Ishikawa (cell line): Measurements from ENCODE around the gene RNF214.

Experiments
- CEBPB ChIP-seq: IDR thresholded peaks from 2 replicates; pipeline ENCODE4 v1.6.1; 2012
- CREB1 ChIP-seq: IDR thresholded peaks from 2 replicates; pipeline ENCODE4 v1.6.1; 2012; ENCODE audit warnings: low read depth
- EGR1 ChIP-seq: IDR thresholded peaks from 2 replicates; pipeline ENCODE4 v1.6.1; 2012
- EP300 ChIP-seq: IDR thresholded peaks from 2 replicates; pipeline ENCODE4 v1.6.1; 2012; ENCODE audit warnings: borderline replicate concordance
- FOXM1 ChIP-seq: IDR thresholded peaks from 2 replicates; pipeline ENCODE4 v1.6.1; 2012; ENCODE audit warnings: low read depth, borderline replicate concordance
- NFIC ChIP-seq: IDR thresholded peaks from 2 replicates; pipeline ENCODE4 v1.6.1; 2012
- RAD21 ChIP-seq: IDR thresholded peaks from 2 replicates; pipeline ENCODE4 v1.6.1; 2012; ENCODE audit warnings: low read depth
- TAF1 ChIP-seq: IDR thresholded peaks from 2 replicates; pipeline ENCODE4 v1.6.1; 2012; ENCODE audit warnings: low read depth, mild to moderate bottlenecking
- TCF12 ChIP-seq: IDR thresholded peaks from 2 replicates; pipeline ENCODE4 v1.6.1; 2012; ENCODE audit warnings: low read depth
- TEAD4 ChIP-seq: IDR thresholded peaks from 2 replicates; pipeline ENCODE4 v1.6.1; 2012
- YY1 ChIP-seq: IDR thresholded peaks from 2 replicates; pipeline ENCODE4 v1.6.1; 2012; ENCODE audit warnings: low read depth
- ZBTB7A ChIP-seq: IDR thresholded peaks from 2 replicates; pipeline ENCODE4 v1.6.1; 2012; ENCODE audit warnings: low read depth
- TF ChIP-seq, protein P1 (sequence below): IDR thresholded peaks from 2 replicates; pipeline ENCODE4 v1.6.1; 2012
- TF ChIP-seq, protein P2 (sequence below): IDR thresholded peaks from 2 replicates; pipeline ENCODE4 v1.6.1; 2012
- TF ChIP-seq, protein P3 (sequence below): IDR thresholded peaks from 2 replicates; pipeline ENCODE4 v1.6.1; 2012; ENCODE audit warnings: low read depth, mild to moderate bottlenecking

The RNF214 gene

DNA sequence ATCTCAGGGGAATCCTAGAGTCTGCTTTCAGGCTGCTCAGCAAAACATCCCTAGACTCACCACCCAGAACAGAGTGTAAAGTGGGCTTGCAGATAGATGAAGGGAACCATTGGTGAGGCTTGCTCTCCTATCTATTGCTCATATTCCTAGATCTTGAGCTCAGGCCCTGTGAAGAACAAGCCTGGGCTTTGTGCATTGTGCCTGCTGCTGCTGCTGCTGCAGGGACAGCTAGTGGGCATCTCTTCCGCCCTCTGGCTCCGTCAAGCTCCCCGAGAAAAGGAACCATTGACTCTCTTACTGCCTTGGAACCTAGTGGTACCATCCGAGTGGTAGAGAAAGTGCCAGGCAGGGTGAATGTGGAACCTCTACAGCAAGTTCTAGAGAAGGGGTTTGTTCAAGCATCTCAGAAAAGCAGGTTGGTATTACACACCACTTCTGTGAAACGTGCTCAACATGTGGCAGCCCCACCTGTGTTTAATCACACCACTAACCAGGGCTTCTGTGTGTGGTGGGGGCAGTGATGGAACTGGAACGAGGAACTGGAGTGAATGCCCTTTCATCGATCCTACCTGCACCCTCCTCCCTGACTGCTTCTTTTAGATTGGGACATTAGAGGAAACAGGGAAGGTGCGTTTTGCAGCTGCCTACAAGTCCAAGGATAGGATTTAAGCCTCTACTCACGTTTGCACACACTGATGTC lies 63.1 kb downstream of the RNF214 start:
- TF ChIP-seq, protein P1, sequence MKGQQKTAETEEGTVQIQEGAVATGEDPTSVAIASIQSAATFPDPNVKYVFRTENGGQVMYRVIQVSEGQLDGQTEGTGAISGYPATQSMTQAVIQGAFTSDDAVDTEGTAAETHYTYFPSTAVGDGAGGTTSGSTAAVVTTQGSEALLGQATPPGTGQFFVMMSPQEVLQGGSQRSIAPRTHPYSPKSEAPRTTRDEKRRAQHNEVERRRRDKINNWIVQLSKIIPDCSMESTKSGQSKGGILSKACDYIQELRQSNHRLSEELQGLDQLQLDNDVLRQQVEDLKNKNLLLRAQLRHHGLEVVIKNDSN, result no peak
- TF ChIP-seq TAF1 (no peak), CEBPB (no peak), FOXM1 (no peak), NFIC (no peak), RAD21 (no peak), CREB1 (no peak), EGR1 (no peak), ZBTB7A (no peak), YY1 (no peak), TCF12 (no peak), EP300 (no peak), TEAD4 (no peak)
- TF ChIP-seq, protein P2, sequence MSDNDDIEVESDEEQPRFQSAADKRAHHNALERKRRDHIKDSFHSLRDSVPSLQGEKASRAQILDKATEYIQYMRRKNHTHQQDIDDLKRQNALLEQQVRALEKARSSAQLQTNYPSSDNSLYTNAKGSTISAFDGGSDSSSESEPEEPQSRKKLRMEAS, result no peak
- TF ChIP-seq, protein P3, sequence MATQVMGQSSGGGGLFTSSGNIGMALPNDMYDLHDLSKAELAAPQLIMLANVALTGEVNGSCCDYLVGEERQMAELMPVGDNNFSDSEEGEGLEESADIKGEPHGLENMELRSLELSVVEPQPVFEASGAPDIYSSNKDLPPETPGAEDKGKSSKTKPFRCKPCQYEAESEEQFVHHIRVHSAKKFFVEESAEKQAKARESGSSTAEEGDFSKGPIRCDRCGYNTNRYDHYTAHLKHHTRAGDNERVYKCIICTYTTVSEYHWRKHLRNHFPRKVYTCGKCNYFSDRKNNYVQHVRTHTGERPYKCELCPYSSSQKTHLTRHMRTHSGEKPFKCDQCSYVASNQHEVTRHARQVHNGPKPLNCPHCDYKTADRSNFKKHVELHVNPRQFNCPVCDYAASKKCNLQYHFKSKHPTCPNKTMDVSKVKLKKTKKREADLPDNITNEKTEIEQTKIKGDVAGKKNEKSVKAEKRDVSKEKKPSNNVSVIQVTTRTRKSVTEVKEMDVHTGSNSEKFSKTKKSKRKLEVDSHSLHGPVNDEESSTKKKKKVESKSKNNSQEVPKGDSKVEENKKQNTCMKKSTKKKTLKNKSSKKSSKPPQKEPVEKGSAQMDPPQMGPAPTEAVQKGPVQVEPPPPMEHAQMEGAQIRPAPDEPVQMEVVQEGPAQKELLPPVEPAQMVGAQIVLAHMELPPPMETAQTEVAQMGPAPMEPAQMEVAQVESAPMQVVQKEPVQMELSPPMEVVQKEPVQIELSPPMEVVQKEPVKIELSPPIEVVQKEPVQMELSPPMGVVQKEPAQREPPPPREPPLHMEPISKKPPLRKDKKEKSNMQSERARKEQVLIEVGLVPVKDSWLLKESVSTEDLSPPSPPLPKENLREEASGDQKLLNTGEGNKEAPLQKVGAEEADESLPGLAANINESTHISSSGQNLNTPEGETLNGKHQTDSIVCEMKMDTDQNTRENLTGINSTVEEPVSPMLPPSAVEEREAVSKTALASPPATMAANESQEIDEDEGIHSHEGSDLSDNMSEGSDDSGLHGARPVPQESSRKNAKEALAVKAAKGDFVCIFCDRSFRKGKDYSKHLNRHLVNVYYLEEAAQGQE, result no peak

DNA sequence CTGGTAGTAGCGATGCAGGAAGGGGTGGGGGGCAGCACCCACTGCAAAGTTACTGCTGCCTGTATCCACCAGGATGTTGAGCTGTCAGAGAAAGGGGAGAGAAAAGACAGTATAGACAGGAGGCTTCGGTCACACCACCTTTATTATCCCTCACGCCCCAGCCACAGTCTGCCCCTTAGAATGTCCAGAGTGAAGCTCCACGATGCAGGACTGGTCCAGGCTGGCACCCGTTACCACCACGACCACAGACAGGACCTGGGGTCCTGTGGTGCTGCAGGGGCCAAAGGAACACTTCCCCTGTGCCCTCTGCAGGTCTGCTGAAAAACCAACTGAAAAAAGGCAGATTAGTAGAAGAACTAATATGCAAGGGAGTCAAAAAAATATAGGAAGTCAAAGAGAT lies 64.4 kb downstream of the RNF214 start:
- TF ChIP-seq CEBPB (no peak), CREB1 (no peak), YY1 (no peak)

DNA sequence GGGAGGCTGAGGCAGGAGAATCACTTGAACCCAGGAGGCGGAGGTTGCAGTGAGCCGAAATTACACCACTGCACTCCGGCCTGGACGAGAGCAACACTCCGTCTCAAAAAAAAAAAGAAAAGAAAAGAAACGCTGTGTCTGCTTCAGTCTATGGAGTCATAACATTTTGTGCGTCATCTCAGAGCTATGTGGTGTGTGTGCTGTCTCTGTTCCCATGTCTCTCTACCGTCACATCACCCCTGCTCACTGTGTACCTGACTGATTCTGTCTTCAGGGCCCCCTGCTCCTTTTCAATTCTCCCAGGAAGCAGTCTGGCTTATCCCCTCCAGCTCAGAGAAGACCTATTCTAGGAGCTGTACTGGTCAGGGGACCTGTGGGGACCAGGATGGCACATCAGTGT lies 65.7 kb downstream of the RNF214 start:
- no peak for TF ChIP-seq TCF12

DNA sequence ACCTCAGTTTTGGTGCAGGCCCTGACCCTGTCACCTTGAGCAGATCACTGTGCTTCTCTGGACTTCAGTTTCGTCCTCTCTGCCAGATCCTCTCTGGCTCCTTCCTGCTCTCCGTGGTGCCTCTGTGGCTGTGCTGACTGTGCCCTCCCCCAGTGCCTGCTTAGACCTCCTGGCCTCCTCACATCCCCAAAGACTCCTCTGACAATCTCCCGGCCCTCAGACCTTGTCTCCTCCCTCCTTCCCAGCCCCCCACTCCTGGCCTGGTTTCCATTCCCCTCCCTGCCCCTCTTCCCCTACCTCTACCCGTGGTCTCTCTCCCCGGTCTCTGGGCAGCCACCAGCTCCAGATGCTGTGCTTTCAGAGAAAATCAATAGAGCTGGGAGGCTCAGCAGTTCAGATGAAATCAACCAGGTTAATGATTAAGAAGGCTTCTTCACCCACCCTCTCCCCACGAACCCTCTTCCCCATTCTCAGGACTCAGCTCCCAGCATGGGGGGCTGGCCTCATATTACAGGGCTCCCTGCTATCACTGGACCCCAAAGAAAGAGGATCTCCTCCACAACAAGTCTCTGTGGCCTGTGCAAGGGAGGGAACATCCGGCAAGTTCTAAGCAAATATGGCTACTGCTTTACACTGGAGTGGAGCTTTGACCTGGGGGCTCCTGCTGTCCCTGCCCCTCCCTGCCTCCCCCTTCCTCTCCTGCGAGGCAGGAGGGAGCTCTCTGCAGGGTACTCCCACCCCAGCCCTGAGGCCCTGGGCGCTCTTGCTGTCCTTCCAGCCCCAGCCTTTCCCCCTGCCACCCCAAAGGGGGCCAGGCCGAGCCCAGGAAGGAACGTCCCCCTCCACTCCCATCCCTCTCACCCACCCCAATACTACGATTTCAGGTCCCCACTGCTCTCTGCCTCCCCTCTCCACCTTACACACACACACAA lies 67.1 kb downstream of the RNF214 start:
- no peak for TF ChIP-seq CEBPB
- TF ChIP-seq, protein P2, result no peak

DNA sequence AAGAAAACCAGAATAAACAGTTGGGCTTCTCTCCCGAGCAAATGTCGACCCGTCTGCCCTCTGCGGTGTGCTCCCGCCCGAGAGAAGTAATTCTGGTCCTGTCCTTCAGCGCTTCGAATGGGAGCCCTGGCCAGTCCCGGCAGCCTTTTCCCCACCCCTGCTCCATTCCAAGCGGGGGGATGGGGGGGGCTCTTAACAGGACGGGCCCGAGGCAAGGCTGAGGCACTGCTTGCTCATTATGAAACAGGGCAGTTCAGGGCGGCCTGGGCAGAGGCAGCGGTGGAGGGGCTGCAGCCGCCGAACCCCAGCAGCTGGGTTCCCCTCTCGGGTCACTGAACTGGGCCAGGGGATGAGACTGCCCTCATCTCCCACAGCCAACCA lies 67.8 kb downstream of the RNF214 start:
- TF ChIP-seq NFIC, result no peak

DNA sequence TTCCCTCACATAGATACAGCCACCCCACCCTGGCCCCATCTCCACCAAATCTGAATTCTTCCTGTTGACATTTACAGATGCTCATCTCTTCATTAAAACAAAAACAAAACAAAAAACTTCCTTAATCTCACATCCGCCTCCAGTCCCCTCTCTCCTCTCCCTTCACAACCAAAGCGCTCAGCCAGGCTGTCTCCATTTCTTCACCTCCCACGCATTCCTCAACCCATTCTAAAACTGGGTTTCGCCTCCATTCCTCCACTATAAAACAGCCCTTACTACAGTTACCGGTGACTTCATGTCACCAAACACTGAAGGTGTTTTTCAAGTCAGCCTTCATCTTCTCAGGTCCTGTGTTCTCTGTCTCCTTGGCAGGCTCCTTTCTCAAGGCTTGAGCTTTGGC lies 68.3 kb downstream of the RNF214 start:
- TF ChIP-seq TAF1 (no peak), NFIC (no peak), CEBPB (no peak), ZBTB7A (no peak)
- TF ChIP-seq, protein P2, result no peak

DNA sequence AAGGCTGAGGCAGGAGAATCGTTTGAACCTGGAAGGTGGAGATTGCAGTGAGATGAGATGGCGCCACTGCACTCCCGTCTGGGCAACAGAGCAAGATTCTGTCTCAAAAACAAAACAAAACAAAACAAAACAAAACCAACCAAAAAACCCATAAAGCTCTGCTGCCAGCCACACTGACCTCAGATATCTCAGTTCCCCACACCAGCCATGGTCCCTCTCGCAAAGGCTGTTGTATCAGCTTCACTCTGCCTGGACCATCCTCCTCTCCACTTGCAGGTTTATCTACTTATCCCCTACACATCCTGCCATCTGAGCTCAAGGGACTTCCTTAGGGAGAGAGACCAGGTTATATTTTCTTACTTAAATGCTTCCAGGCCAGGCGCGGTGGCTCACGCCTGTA lies 69.8 kb downstream of the RNF214 start:
- TF ChIP-seq TAF1 (no peak), CREB1 (no peak), ZBTB7A (no peak), EP300 (no peak), TCF12 (no peak), FOXM1 (no peak), EGR1 (no peak), YY1 (no peak), NFIC (no peak), CEBPB (no peak), TEAD4 (no peak)
- TF ChIP-seq, protein P1, result no peak
- TF ChIP-seq, protein P2, result no peak
- TF ChIP-seq, protein P3, result no peak
